Esophagus squamous epithelium (tissue), 5 donors: ENCODE data around the gene ANTKMT. TPM values are rescaled to one million over a fixed set of nuclear protein-coding genes. Genes with fewer than 3 reads are reported as not detected.

Source experiments
- DNase-seq: peaks from one replicate; lab custom pipeline; 2025; lab: John Stamatoyannopoulos, UW
- H3K27ac ChIP-seq, 4 donors: fragments of 200-600 bp; sonication (generic); one replicate each; pipeline ENCODE4 v1.5.1; 2016 to 2019; ENCODE audit warnings: mild to moderate bottlenecking in 1 of 4
- H3K27me3 ChIP-seq, 4 donors: fragments of 200-600 bp; sonication (generic); 1 replicate in 3 of 4; 2 replicates in 1 of 4; pipeline versions ENCODE4 v1.5.1 to v1.6.0; 2017 to 2021; ENCODE audit warnings: antibody characterized with exemption in 1 of 4
- H3K36me3 ChIP-seq, 3 donors: fragments of 200-600 bp; sonication (generic); one replicate each; pipeline ENCODE4 v1.5.1; 2016 to 2019
- H3K4me1 ChIP-seq, 3 donors: fragments of 200-600 bp; sonication (generic); one replicate each; pipeline ENCODE4 v1.5.1; 2017 to 2019
- H3K4me3 ChIP-seq, 4 donors: fragments of 200-600 bp; sonication (generic); 1 replicate in 3 of 4; 2 replicates in 1 of 4; pipeline ENCODE4 v1.5.1; 2016 to 2019; ENCODE audit warnings: mild to moderate bottlenecking in 2 of 4, moderate library complexity in 1 of 4
- H3K9me3 ChIP-seq, 3 donors: fragments of 200-600 bp; sonication (generic); one replicate each; pipeline ENCODE4 v1.5.1; 2016 to 2019
- POLR2A ChIP-seq, 4 donors: fragments of 450-650 bp; IDR thresholded peaks; one replicate each; pipeline ENCODE4 v1.6.1; 2017; ENCODE audit warnings: antibody characterized with exemption in 4 of 4, mild to moderate bottlenecking in 4 of 4, moderate library complexity in 3 of 4
- WGBS, 2 donors: methylation state at CpG; one replicate each; pipeline ENCODE4 v1.1.5; 2018; 5-methylcytosine and 5-hydroxymethylcytosine counted together
- intact Hi-C: fragments of 100-400 bp; cut with DNase I; formaldehyde crosslinking; loops from one replicate; pipeline ENCODE4 v1.15.0; 2022
- total RNA-seq, 4 donors: library from RNA; depleted of rRNA; stranded (reverse); fragments of >200 nt; gene quantifications; one replicate each; pipeline ENCODE4 v1.1.0, GENCODE V29; 2016
- TF ChIP-seq, protein P1 (sequence below), 6 experiments: fragments of 450-650 bp in 4 of 6; fragments of 200-600 bp in 2 of 6; sonication (generic) in 2 of 6; IDR thresholded peaks; one replicate each; pipeline ENCODE4 v1.5.1; 2016 to 2019; ENCODE audit warnings: antibody characterized with exemption in 6 of 6, mild to moderate bottlenecking in 4 of 6, moderate library complexity in 4 of 6
- donor health status: DM: yes; HTN: yes; CAD: no.

The ANTKMT gene
- total RNA-seq, 4 donors from 2014 or later, result 11.6 to 29.1 (median 24.2) TPM

DNA sequence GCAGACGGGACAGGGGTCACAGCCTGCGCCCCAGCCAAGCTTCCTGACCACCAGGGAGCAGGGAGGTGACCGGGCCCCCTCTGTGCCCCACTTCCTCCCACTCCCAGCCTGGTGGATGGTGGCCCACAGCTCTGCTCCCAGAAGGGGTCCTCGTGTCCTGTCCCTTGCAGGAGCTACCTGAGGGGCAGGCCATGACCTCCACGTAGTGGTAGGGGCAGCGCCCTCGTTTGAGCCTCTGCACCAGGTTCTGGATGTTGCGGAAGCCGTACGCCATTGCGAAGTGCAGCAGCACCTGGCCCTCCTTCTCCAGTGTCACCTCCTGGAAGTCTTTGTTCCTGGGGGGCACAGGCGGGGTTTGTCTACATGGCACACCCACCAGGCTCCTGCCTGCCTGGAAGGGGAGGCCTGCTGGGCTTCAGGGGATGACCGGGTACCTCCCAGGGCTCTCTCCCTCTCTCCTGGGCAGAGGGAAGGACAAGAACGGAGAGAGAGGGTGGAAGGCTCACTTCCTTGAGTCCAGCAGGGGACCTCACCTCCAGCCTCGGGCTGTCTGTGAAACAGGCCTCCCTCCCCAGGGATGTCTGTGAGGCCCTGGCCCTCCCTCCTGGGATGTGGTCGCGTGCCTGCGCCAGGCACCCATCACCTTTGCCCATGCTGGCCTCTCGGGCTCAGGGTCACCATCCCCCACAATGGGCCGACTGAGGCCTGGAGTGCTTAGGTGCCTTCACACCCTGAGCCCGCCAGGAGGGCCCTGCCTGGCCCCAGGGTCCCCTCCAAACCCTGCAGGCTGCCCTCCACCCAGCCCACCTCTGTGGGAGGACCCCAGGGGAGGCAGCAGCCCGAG, 9.9 kb downstream of the ANTKMT start:
- WGBS, 2 donors, result 62 to 87% methylated on average over 5 to 9 of the region's 22 CpGs
- Histone ChIP-seq H3K4me3 (no peak overlapping the region), H3K9me3 (no peaks in the 10 kb centered on the region), H3K4me1 (peaks cover 23 to 34% (median 28%) of the 10 kb centered on the region in 3 donors), H3K36me3 (peaks cover 19 to 58% (median 32%) of the 10 kb centered on the region in 3 donors), H3K27ac (no peak overlapping the region), H3K27me3 (peaks cover 0 to 36% (median 1%) of the 10 kb centered on the region in 4 donors)
- TF ChIP-seq POLR2A (IDR thresholded peaks at IDR 0.05), result no peak
- TF ChIP-seq, protein P1, sequence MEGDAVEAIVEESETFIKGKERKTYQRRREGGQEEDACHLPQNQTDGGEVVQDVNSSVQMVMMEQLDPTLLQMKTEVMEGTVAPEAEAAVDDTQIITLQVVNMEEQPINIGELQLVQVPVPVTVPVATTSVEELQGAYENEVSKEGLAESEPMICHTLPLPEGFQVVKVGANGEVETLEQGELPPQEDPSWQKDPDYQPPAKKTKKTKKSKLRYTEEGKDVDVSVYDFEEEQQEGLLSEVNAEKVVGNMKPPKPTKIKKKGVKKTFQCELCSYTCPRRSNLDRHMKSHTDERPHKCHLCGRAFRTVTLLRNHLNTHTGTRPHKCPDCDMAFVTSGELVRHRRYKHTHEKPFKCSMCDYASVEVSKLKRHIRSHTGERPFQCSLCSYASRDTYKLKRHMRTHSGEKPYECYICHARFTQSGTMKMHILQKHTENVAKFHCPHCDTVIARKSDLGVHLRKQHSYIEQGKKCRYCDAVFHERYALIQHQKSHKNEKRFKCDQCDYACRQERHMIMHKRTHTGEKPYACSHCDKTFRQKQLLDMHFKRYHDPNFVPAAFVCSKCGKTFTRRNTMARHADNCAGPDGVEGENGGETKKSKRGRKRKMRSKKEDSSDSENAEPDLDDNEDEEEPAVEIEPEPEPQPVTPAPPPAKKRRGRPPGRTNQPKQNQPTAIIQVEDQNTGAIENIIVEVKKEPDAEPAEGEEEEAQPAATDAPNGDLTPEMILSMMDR (IDR thresholded peaks at IDR 0.05), result no peak
- intact Hi-C loops, result no loop called here
- no peak for DNase-seq

DNA sequence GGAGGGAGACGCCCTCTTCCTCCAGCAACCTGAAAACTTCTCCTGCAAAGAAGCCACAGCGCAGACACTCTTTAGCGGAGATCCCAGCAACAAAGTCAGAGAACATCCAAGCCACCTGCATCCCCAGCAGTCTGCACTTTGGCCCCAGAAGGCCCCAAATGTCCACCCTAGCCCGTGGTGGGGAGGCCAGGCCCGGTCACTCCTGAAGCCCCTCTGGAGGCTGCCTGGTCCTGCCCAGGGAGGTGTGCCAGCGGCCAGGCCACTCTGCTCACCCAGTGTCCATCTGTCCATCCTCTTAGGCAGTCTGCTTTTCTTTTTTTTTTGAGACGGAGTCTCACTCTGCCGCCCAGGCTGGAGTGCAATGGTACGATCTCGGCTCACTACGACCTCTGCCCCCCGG, 11.4 kb downstream of the ANTKMT start:
- H3K4me1 ChIP-seq, result peaks cover 16 to 20% (median 17%) of the 10 kb centered on the region in 3 donors
- TF ChIP-seq POLR2A (IDR thresholded peaks at IDR 0.05), result no peak
- TF ChIP-seq, protein P1 (IDR thresholded peaks at IDR 0.05), result no peak
- intact Hi-C loops, result no loop called here
- peaks cover 0 to 22% (median 0%) of the 10 kb centered on the region in 4 donors for H3K27me3 ChIP-seq
- H3K36me3 ChIP-seq, result peaks cover 29 to 72% (median 42%) of the 10 kb centered on the region in 3 donors
- DNase-seq, result no peak
- no peak overlapping the region for H3K27ac ChIP-seq
- no peaks in the 10 kb centered on the region for H3K9me3 ChIP-seq
- H3K4me3 ChIP-seq, result no peak overlapping the region
- 94 to 95% methylated on average over 11 to 12 of the region's 12 CpGs for WGBS, 2 donors

GRCh38 chr16:732936-733335, 12.0 kb downstream of the ANTKMT start:
- no peak overlapping the region for H3K27ac ChIP-seq
- no peaks in the 10 kb centered on the region for H3K9me3 ChIP-seq
- H3K4me3 ChIP-seq, result no peak overlapping the region
- DNase-seq, result no peak
- intact Hi-C loops, result no loop called here
- peaks cover 11 to 19% (median 12%) of the 10 kb centered on the region in 3 donors for H3K4me1 ChIP-seq
- peaks cover 0 to 16% (median 0%) of the 10 kb centered on the region in 4 donors for H3K27me3 ChIP-seq
- peaks cover 35 to 78% (median 42%) of the 10 kb centered on the region in 3 donors for H3K36me3 ChIP-seq
- TF ChIP-seq POLR2A (IDR thresholded peaks at IDR 0.05), result no peak
- TF ChIP-seq, protein P1 (IDR thresholded peaks at IDR 0.05), result no peak
- 88% methylated on average over 4 of the region's 13 CpGs; no CpG with 5 or more reads in 1 of the 2 donors for WGBS, 2 donors

DNA sequence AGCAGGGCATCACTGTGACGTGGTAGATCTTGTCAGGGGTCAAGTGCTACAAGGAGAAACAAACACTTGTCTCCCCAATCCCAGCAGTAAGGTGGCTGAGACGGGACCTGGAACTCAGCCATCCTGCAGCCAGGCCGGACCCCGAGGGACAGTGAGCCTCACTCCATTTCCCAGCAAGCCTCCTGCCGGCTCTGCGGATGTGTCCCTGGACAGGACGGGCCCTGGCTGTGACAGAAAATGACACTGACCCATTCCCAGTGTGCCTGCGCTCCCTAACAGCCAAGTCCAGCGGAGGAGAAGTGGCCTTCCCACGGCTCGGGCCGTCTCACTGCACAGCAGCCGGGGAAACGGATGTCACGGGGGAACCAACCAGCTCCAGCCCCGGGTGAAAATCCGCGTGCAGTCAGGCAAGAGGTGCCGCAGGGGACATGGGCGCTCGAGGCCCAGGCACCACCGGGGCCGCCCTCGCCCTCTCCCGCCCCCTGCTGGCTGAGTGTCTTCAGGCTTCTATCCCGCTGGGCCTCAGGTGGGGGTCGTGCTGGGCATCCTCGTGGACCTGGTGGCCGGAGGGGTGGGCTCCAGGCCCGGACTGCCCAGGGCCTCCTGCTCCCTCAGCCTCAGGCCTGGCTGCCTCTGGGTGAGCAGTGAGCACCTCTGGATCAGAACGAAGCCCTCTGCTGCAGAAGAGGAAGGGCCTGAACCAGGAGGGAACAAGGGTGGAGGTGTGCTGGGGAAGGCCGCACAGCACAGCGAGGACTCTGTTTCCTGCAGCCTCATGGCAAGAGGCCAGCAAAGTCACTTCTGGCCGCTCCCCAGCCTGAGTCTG, 12.6 kb downstream of the ANTKMT start:
- Histone ChIP-seq H3K36me3 (peaks cover 35 to 85% (median 42%) of the 10 kb centered on the region in 3 donors), H3K9me3 (no peaks in the 10 kb centered on the region), H3K27ac (no peak overlapping the region), H3K4me3 (no peak overlapping the region), H3K4me1 (peaks cover 5 to 15% (median 6%) of the 10 kb centered on the region in 3 donors), H3K27me3 (peaks cover 0 to 9% (median 0%) of the 10 kb centered on the region in 4 donors)
- WGBS, 2 donors, result 90 to 94% methylated on average over 2 to 3 of the region's 34 CpGs
- no peak for DNase-seq
- TF ChIP-seq POLR2A (IDR thresholded peaks at IDR 0.05), result no peak
- TF ChIP-seq, protein P1 (IDR thresholded peaks at IDR 0.05), result peak in 2 of 6 experiments; percentile 13 to 17
- intact Hi-C loops, result no loop called here
